Measurements from ENCODE around the gene CAMK1D. TPM values are rescaled to one million over a fixed set of nuclear protein-coding genes. Genes with fewer than 3 reads are reported as not detected.
A peak's percentile ranks its signal among the peaks of the same experiment; 100 is the strongest.

CAMK1D gene
- total RNA-seq, 1 experiment from 2014 or later: 3.9 TPM

- DNase-seq (ENCODE audit: low read depth): no peak
Measured at GRCh38 chr10:12617191-12618175, 268.1 kb downstream of the CAMK1D start.

DNA sequence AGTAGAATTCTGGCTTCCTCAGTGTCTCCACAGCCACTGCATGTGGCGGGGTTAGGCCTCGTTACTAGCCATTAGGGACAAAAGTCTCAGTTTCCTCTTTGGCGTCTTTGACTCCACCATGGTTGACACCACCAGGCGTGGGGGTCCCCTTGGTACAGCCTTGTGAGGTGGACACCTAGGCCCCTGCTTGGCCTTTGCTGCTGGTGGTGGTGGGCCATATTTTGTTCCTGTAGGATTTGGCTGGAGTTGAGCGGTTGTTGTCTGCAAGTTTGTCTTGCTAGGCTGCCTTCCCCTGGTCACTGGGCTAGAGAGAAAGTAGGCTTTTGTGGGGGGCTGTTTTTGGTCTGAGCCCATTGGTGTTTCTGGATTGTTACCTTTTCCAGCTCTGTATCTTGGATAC lies 272.7 kb downstream of the CAMK1D start:
- no peak for DNase-seq (ENCODE audit: low read depth)

GRCh38 chr10:12622691-12623090 lies 273.3 kb downstream of the CAMK1D start:
- no peak for DNase-seq (ENCODE audit: low read depth)

DNA sequence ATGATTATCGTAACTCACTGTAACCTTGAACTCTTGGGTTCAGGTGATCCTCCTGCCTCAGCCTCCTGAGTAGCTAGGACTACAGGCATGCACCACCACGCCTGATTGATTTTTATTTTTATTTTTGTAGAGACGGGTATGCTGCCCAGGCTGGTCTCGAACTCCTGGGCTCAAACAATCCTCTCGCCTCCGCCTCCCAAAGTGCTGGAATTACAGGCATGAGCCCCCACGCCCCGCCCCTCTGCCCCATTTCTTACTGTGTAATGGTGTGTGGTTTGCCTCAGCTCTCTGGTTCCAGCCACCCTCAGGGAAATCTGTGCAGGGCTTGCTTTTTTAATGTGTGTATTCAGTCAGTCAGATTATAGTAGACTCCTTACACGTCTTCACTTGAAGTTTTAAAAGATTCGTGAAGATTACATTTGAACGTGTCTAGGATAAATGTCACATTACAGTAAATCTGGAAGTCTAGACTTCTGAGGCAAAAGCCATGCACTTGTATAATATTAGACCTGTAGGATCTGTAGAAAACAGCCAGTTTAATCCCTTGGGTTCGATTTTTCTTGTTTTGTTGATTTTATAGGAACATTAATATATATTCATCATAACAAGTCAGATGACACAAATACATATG lies 276.2 kb downstream of the CAMK1D start:
- DNase-seq (ENCODE audit: low read depth): no peak

DNA sequence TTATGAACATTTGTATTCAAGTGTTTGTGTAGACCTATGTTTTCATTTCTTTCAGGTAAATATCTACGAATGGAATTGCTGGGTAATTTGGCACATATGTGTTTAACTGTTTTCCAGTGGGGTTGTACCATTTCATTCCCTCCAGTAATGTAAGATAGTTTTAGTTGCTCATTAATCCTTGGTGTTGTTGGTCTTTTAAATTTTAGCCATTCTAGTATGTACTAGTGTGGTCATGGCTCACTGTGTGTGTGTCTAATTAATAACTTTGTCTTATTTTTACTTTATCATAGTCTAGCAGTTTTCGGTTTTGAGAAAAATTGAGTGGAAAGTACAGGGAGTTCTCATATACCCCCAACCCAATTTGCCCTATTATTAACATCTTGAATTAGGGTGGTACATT lies 278.8 kb downstream of the CAMK1D start:
- DNase-seq (ENCODE audit: low read depth): no peak

DNA sequence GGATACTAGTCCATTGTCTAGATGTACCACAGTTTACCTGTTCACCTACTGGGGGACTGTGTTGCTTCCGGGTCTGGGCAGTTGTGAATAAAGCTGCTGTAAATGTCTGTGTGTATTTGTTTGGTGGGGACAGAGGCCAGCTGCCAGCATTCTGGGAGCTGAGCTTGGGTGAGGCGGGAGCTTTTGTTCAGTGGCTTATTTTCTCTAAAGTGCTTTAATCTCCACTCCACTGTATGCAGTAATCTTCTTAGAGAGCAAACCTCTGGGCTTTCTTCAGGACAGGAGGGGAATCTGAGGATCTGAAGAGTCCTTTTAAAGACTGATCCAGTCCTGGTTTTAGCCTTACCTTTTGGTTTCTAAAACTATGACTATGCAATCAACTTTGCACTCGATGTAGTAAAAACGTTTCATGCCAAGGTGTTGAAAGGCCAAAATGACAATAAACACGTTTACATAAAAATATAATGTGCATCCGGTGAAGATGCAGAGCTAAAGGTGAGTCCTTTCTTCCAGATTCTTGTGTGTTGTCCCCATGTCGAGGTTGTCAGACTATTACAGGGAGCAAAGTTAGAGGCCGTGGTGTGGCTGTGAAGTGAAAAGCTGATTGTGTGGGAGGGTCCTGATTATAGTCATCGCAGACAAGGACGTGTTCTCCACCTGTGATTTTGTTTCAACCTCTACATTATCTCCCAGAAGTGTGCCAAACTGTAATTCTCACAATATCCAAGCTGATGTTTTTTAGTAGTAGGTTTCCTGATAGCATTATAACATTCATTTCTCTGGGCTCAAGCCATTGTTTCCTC lies 279.8 kb downstream of the CAMK1D start:
- no peak for DNase-seq (ENCODE audit: low read depth)

- no peak for DNase-seq (ENCODE audit: low read depth)
Measured at GRCh38 chr10:12629767-12630165, 280.4 kb downstream of the CAMK1D start.

- DNase-seq (ENCODE audit: low read depth): no peak
Measured at GRCh38 chr10:12631216-12631615, 281.9 kb downstream of the CAMK1D start.

DNA sequence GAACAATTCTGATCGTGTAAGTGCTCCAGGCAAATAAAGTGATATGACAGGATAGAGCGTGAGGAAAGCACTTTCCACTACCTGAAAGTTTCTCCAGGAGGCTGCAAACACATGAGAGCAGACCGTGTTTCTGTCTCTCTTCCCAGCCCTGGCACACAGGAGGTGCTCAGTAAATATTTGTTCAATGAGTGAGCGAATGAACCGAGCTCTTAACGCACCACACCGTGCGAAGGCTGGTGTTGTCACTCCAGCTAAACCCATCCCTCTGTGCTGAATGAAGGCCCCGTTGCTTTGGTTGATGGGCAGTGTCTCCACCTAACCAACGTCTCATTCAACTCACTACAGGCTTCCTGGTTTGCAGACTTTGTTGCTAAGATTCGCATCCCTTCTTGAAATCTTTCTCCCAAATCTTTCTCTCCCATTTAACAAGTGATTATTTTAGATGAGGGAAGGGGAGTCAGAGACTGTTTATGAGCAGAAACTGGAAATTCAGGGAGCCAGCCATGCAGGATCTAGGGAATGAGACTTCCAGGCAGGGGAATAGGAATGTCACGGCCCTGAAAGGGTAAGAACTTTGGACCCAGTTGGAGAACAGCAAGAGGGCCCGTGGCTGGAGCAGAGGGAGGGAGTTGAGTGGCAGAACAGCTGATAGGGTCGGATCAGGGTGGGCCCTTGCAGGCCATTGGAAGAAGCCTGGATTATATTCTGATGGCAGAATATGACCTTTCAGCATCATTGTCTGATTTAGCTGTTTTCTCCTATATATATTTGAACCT lies 282.6 kb downstream of the CAMK1D start:
- no peak for DNase-seq (ENCODE audit: low read depth)

GRCh38 chr10:12633776-12634620 lies 284.7 kb downstream of the CAMK1D start:
- DNase-seq (ENCODE audit: low read depth): no peak

- no peak for DNase-seq (ENCODE audit: low read depth)
Measured at GRCh38 chr10:12634621-12634931, 285.2 kb downstream of the CAMK1D start.

GRCh38 chr10:12635127-12635541 lies 285.8 kb downstream of the CAMK1D start:
- peak; percentile 70 for DNase-seq (ENCODE audit: low read depth)

- no peak for DNase-seq (ENCODE audit: low read depth)
Measured at GRCh38 chr10:12636571-12636970, 287.2 kb downstream of the CAMK1D start.

GRCh38 chr10:12637649-12638048 lies 288.3 kb downstream of the CAMK1D start:
- no peak for DNase-seq (ENCODE audit: low read depth)

DNA sequence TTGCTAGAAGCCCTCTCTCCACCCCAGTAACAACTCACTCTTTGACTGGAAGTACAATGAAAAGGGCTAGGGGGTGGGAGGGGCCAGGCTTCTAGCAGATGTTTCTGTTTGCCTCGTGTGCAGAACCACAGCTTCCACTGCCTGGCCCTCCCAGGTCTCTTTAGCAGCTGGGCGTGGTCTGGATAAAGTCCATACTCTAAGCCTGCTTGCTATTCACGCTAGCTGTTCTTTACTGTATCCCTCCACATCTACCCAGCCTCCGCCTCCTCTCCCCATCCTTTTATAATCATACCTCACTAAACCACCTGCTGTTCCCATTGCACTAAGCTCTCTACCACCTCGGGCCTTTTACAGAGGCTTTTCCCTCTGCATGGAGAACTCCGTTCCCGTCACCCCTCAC lies 288.8 kb downstream of the CAMK1D start:
- peak; percentile 72 for DNase-seq (ENCODE audit: low read depth)

GRCh38 chr10:12638781-12639180 lies 289.4 kb downstream of the CAMK1D start:
- no peak for DNase-seq (ENCODE audit: low read depth)

- no peak for DNase-seq (ENCODE audit: low read depth)
Measured at GRCh38 chr10:12639996-12640944, 290.9 kb downstream of the CAMK1D start.

DNA sequence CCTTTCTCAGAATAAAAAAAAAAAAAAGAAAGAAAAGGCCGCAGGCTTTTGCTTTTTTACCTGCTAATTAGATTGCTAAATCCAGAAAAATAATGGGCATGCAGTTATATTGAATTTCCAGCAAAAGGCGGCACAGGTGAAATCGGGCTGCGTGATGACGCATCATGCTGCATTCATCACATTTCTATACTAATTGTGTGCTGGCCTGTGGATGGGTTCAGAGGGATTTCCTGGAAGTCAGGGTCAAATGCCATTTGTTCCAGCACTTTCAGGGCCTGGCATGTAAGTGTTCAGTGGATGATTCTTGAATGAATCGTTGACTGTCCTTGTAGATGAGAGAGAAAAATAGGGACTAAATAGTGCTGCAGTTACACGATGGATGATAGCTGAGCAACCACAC lies 292.7 kb downstream of the CAMK1D start:
- DNase-seq (ENCODE audit: low read depth): no peak

- DNase-seq (ENCODE audit: low read depth): no peak
Measured at GRCh38 chr10:12643279-12643678, 293.9 kb downstream of the CAMK1D start.

All from HT1080 (cell line).